ENCODE data around the gene CFI.

GRCh38 chr4:109746728-109747127, 55.1 kb downstream of the CFI start:
- TF ChIP-seq CTCF (IDR thresholded peaks at IDR 0.05) = no peak
- TF ChIP-seq ZFX (IDR thresholded peaks at IDR 0.05; ENCODE audit: borderline replicate concordance) = no peak

Data from 22Rv1 (cell line).